HepG2 (cell line): ENCODE measurements around the gene CCDC69. TPM values are rescaled to one million over a fixed set of nuclear protein-coding genes. Genes with fewer than 3 reads are reported as not detected.

Experiments
- ARID4A ChIP-seq: sonication (generic); formaldehyde crosslinking; IDR thresholded peaks from 2 replicates; pipeline ENCODE4 v1.5.0; 2020; ENCODE audit warnings: mild to moderate bottlenecking, missing genetic modification reagents, borderline replicate concordance
- ATM ChIP-seq: fragments of 450-650 bp; IDR thresholded peaks from 2 replicates; pipeline ENCODE4 v1.7.1; 2017; ENCODE audit warnings: mild to moderate bottlenecking, borderline replicate concordance
- CEBPG ChIP-seq: IDR thresholded peaks from 2 replicates; pipeline ENCODE4 v1.6.1; 2016
- FOXC1 ChIP-seq: sonication (generic); formaldehyde crosslinking; IDR thresholded peaks from 2 replicates; pipeline ENCODE4 v1.8.0; 2022; ENCODE audit warnings: mild to moderate bottlenecking, missing genetic modification reagents, borderline replicate concordance
- FOXM1 ChIP-seq: sonication (generic); formaldehyde crosslinking; IDR thresholded peaks from 2 replicates; pipeline ENCODE4 v1.5.0; 2020; ENCODE audit warnings: missing genetic modification reagents
- HMGA1 ChIP-seq: sonication (generic); formaldehyde crosslinking; conservative IDR thresholded peaks from 2 replicates; pipeline ENCODE4 v1.4.0; 2020; ENCODE audit warnings: missing genetic modification reagents
- HOXA3 ChIP-seq: sonication (generic); formaldehyde crosslinking; IDR thresholded peaks from 2 replicates; pipeline ENCODE4 v1.5.0; 2020; ENCODE audit warnings: missing genetic modification reagents
- IKZF5 ChIP-seq: IDR thresholded peaks from 2 replicates; pipeline ENCODE4 v1.6.1; 2018; ENCODE audit warnings: missing genetic modification reagents, mild to moderate bottlenecking, missing compliant biosample characterization
- ISX ChIP-seq: sonication (generic); formaldehyde crosslinking; conservative IDR thresholded peaks from 2 replicates; pipeline ENCODE4 v1.5.0; 2020; ENCODE audit warnings: missing genetic modification reagents
- MAX ChIP-seq: IDR thresholded peaks from 2 replicates; pipeline ENCODE4 v1.6.1; 2012; ENCODE audit warnings: inconsistent platforms
- NFAT5 ChIP-seq: sonication (generic); formaldehyde crosslinking; IDR thresholded peaks from 2 replicates; pipeline ENCODE4 v1.4.0; 2020; ENCODE audit warnings: missing genetic modification reagents
- NFRKB ChIP-seq: fragments of 450-650 bp; IDR thresholded peaks from 2 replicates; pipeline ENCODE4 v1.6.1; 2017
- TEAD3 ChIP-seq: optimal IDR thresholded peaks from 2 replicates; pipeline ENCODE3; 2016; ENCODE audit warnings: borderline replicate concordance
- TMF1 ChIP-seq: sonication (generic); formaldehyde crosslinking; IDR thresholded peaks from 2 replicates; pipeline ENCODE4 v1.8.1; 2022; ENCODE audit warnings: low read depth, missing genetic modification reagents
- TRIM24 ChIP-seq: sonication (generic); formaldehyde crosslinking; IDR thresholded peaks from 2 replicates; pipeline ENCODE4 v1.8.0; 2022; ENCODE audit warnings: mild to moderate bottlenecking, missing genetic modification reagents
- U2AF2 ChIP-seq: fragments of 200-400 bp; formaldehyde crosslinking; IDR thresholded peaks from 2 replicates; pipeline ENCODE4 v1.6.1; 2017; ENCODE audit warnings: low read depth, mild to moderate bottlenecking, low read length
- ZFP1 ChIP-seq: IDR thresholded peaks from 2 replicates; pipeline ENCODE4 v1.6.1; 2016
- ZFX ChIP-seq: sonication (generic); formaldehyde crosslinking; IDR thresholded peaks from 2 replicates; pipeline ENCODE4 v1.4.0; 2020; ENCODE audit warnings: mild to moderate bottlenecking, low read depth, missing genetic modification reagents, moderate library complexity
- ZNF180 ChIP-seq: sonication (generic); formaldehyde crosslinking; IDR thresholded peaks from 2 replicates; pipeline ENCODE4 v1.4.0; 2020; ENCODE audit warnings: low read depth, missing genetic modification reagents, borderline replicate concordance
- ZNF251 ChIP-seq: sonication (generic); formaldehyde crosslinking; IDR thresholded peaks from 2 replicates; pipeline ENCODE4 v1.9.0; 2021; ENCODE audit warnings: mild to moderate bottlenecking, missing genetic modification reagents
- ZNF713 ChIP-seq: sonication (generic); formaldehyde crosslinking; IDR thresholded peaks from 2 replicates; pipeline ENCODE4 v1.4.0; 2020; ENCODE audit warnings: mild to moderate bottlenecking, missing genetic modification reagents
- ZNF737 ChIP-seq: sonication (generic); formaldehyde crosslinking; IDR thresholded peaks from 2 replicates; pipeline ENCODE4 v1.5.0; 2020; ENCODE audit warnings: missing genetic modification reagents, mild to moderate bottlenecking, borderline replicate concordance
- polyA plus RNA-seq, 8 experiments: library from polyadenylated mRNA; depleted of rRNA in 3 of 8; stranded (reverse) in 7 of 8; unstranded in 1 of 8; fragments of >200 nt; fragmentation: Illumina TruSeq in 4 of 8; extraction: Trizol in 4 of 8; gene quantifications; 2 replicates each; pipeline versions ENCODE4 v1.2.1 to v1.2.3, GENCODE V29; 2011 to 2016; ENCODE audit warnings: low read depth in 4 of 8, missing spikeins in 1 of 8, mixed read lengths in 1 of 8; ENCODE audit not compliant: insufficient read depth in 1 of 8
- total RNA-seq, 5 experiments: library from RNA; depleted of rRNA; stranded (reverse); fragments of >200 nt; fragmentation: Illumina TruSeq; extraction: Trizol; gene quantifications; 2 replicates each; pipeline ENCODE4 v1.2.3, GENCODE V29; 2016; ENCODE audit warnings: low read depth in 1 of 5

The CCDC69 gene
- total and polyA plus RNA-seq, 2 of the 13 experiments (the other 11 are each of a cell fraction or from before 2014, with no cell fraction given) = 12.2 to 45.2 TPM

- TF ChIP-seq ZNF180 (CRISPR knock-in tag) (no peak), ZNF251 (CRISPR knock-in tag) (no peak), ATM (no peak), U2AF2 (no peak), ZNF737 (CRISPR knock-in tag) (no peak), TRIM24 (CRISPR knock-in tag) (no peak), MAX (peak; percentile 72), CEBPG (CRISPR knock-in tag) (peak; percentile 49), ISX (CRISPR knock-in tag) (no peak), FOXC1 (CRISPR knock-in tag) (no peak), FOXM1 (CRISPR knock-in tag) (no peak), ZFX (CRISPR knock-in tag) (peak; percentile 77), TMF1 (no peak), ARID4A (CRISPR knock-in tag) (peak; percentile 59), ZFP1 (no peak), HOXA3 (CRISPR knock-in tag) (peak; percentile 46; the same call in 1 of the 2 replicates), NFRKB (no peak), TEAD3 (CRISPR knock-in tag) (no peak), ZNF713 (CRISPR knock-in tag) (no peak), IKZF5 (CRISPR knock-in tag) (no peak), NFAT5 (CRISPR knock-in tag) (no peak), HMGA1 (CRISPR knock-in tag) (no peak)
Observed at GRCh38 chr5:151155775-151156506, 68.0 kb downstream of the CCDC69 start (continued).
